Upper lobe of left lung (tissue), 4 donors: ENCODE data around the gene C1QTNF5.
A peak's percentile ranks its signal among the peaks of the same experiment; 100 is the strongest.

Source experiments
- CTCF ChIP-seq, 6 experiments: fragments of 450-650 bp in 4 of 6; fragments of 200-600 bp in 2 of 6; sonication (generic) in 2 of 6; IDR thresholded peaks; one replicate each; pipeline ENCODE4 v1.5.1; 2016 to 2019; ENCODE audit warnings: antibody characterized with exemption in 6 of 6
- POLR2A ChIP-seq, 4 donors: fragments of 450-650 bp; IDR thresholded peaks; one replicate each; pipeline ENCODE4 v1.5.1; 2016 to 2017; ENCODE audit warnings: antibody characterized with exemption in 4 of 4, mild to moderate bottlenecking in 2 of 4

- TF ChIP-seq CTCF (IDR thresholded peaks at IDR 0.05) (peak; percentile 66 to 87 (median 82)), POLR2A (IDR thresholded peaks at IDR 0.05) (no peak)
Observed at GRCh38 chr11:119373921-119374631, 33.4 kb upstream of the C1QTNF5 start.
